HG02884 (cell line): ENCODE measurements around the gene ARL6IP1.
"Not testable (repeated sequence)": the region's sequence is repeated elsewhere in the genome, so short reads cannot be mapped to it uniquely, and the experiment has no call there.

Experiments
- ATAC-seq: cut with Tn5 transposase; IDR thresholded peaks from one replicate; pipeline ENCODE4 v1.9.1; 2021; ENCODE audit warnings: mild to moderate bottlenecking, moderate library complexity; ENCODE audit not compliant: unreplicated experiment

The ARL6IP1 gene

GRCh38 chr16:18800293-18800692 is 1.1 kb downstream of the ARL6IP1 start:
- no peak for ATAC-seq

- ATAC-seq = no peak
These were observed 1.8 kb downstream of the ARL6IP1 start for GRCh38 chr16:18799500-18799899.

- no peak for ATAC-seq
These were observed 3.6 kb downstream of the ARL6IP1 start for GRCh38 chr16:18797746-18798145.

- ATAC-seq = no peak
These were observed 5.0 kb downstream of the ARL6IP1 start for GRCh38 chr16:18796377-18796776.

GRCh38 chr16:18792836-18793433 is 8.4 kb downstream of the ARL6IP1 start:
- ATAC-seq = no peak

DNA sequence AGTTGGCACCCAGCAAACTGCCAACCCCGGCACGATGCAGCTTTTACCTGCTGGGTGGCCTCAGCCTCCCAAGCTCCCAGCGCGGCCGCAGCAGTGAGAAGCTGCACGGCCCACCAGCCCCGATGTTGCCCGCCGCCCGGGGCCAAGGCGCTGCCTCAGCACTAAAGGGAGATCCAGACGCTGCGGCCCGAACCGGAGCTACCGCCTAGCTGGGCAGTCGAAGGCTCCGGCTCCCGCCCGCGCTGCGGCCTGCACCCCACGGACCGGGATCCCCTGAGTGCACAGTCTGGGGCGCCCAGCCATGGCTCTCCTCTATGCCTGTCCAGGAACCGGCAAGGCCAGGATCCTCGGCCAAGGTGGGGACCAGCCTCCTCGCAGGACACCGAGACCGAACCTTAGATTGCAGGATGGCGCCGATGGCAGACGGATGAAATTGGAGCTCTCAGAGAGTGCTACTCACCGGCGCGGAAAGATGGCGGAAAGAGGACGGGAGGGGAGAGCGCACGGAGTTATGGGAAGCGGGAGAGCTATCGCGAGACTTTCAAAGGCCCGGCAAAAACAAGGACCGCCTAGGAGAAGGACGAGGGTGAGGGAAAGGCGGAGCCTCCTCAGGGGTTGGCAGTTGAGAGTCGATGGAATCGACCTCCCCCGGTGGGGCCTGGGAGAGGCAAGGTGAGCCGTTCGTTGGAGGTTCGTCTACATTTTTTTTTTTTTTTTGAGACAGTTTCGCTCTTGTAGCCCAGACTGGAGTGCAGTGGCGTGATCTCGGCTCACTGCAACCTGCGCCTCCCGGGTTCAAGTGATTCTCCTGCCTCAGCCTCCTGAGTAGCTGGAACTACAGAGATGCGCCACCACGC is 11.3 kb downstream of the ARL6IP1 start, which contains the start of gene RPS15A:
Gene RPS15A (minus strand): TSS at position 485 of the 857 bp plus-strand sequence. CDS start 1,221 bp downstream, outside the sequence.
- peak; percentile 79 for ATAC-seq

- no peak for ATAC-seq
These were observed 11.9 kb downstream of the ARL6IP1 start for GRCh38 chr16:18789515-18789849.

DNA sequence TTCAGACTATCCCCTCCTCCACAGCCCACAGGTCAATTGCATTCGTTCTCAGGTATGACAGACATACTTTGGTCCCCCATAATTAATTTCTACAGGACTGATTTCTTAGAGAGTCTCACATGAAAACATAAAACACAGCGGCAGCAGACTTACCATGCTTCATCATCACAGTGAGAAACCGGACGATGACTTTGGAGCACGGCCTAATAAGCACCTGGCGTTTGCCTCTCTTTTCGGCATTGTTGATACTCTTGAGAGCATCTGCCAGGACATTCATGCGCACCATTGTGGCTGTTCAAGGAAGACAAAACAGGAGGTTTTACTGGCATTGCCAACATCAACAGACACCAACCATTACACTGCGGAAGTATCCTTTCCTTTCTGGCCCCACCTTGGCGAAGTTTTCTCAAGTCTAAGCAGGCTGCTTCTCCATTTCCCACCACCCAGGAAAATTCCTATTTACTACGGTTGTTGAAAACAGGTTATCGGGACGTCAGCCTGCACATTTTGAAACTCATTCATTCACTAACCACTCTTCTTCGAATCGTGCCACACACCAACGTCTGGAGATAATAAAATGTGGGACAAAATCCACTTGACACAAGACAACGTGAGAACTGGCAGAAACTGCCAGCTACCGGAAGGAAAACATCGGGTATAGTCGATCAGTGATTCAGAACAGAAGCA is 12.4 kb downstream of the ARL6IP1 start:
- ATAC-seq = no peak

- no peak for ATAC-seq
These were observed 16.3 kb downstream of the ARL6IP1 start for GRCh38 chr16:18784917-18785623.

DNA sequence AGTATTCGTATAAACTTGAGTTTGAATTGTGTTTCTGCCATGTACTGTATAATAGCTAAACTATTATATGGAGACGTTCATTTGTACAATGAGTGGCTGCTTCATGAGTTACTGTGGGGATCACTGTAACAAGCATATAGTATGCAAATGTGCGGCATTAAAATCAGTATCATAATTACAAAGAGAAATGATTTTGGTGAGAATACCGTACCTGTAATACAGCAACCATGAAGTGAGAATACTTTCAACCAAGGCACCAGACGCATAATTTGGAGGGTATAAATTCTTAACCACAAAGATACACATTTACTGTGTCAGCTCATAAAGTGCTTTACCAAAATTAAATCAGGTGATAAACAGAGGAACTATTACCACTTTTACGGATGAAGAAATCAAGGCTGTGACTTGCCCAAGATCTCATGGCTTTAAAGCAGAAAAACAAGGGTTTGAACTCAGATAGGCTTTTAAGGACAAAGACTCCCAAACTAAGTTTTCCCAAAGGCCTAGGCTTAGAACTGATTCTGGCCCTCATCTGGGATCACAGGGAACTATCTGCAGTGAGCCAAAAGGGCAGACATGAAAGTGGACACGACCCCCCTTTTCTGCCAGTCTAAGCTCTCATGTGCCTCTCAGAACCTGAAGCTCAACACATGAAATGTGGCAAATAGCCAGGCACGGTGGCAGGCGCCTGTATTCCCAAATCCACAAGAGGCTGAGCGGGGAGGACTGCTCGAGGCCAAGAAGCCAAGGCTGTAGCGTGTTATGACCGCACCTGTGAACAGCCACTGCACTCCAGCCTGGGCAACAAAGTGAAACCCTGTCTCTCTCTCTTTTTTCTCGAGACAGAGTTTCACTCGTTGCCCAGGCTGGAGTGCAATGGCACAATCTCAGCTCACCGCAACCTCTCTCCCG is 17.7 kb downstream of the ARL6IP1 start:
- ATAC-seq = no peak

DNA sequence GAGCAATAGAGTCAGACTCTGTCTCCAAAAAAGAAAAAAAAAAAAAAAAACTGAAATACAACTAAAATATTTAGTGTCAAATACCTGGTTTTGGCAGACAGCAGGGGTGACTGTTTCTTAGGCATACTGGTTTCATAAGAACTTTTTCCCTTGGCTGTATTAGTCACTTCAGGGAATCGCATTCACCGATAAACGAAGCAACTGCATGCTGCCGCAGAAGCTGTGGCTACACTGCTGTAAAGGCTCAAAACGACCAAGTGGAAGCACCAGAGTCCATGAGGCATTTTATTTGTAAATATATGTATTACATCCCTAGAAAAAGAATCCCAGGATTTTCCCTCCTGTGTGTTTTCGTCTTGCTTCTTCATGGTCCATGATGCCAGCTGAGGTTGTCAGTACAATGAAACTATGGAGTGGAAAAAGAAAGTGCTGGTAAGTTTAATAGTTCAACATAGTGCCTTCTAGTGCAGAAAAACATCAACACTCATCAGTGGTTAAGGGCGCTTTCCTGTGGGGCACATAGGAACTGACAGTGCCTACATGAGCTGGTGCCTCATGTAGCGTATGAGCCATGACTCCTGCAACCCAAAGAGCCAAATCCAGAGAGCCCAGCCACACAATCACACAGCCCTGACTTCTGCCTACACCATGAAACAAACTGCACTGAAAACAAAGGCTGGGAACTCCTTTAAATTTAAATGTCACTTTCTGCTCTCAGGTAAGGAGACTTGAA is 18.5 kb downstream of the ARL6IP1 start:
- ATAC-seq = no peak

DNA sequence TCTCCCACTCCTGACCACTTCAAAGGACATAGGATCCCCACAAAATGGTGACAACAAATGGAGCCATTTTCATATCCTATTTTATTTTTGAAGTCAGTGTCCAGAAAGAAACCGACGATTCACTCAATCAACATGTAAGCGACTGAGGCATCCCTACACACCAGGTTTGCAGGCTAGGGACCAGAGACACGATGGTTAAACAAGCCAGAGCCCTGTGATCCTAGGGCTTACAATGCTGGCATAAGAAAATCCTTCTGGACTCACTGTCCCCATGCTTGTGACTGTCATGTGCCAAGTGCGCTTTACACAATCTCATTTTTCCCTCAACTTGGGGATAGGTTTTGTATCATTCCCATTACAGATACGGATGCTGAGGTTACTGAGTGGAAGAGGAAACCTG is 20.1 kb downstream of the ARL6IP1 start:
- not testable (repeated sequence) for ATAC-seq

- ATAC-seq = not testable (repeated sequence)
These were observed 20.8 kb downstream of the ARL6IP1 start for GRCh38 chr16:18780460-18781026.

DNA sequence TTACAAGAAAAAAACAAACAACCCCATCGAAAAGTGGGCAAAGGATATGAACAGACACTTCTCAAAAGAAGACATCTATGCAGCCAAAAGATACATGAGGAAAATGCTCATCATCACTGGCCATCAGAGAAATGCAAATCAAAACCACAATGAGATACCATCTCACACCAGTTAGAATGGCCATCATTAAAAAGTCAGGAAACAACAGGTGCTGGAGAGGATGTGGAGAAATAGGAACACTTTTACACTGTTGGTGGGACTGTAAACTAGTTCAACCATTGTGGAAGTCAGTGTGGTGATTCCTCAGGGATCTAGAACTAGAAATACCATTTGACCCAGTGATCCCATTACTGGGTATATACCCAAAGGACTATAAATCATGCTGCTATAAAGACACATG is 23.7 kb downstream of the ARL6IP1 start:
- not testable (repeated sequence) for ATAC-seq

GRCh38 chr16:18776334-18776733 is 25.0 kb downstream of the ARL6IP1 start:
- ATAC-seq = not testable (repeated sequence)

GRCh38 chr16:18774651-18775050 is 26.7 kb downstream of the ARL6IP1 start:
- ATAC-seq = not testable (repeated sequence)

- not testable (repeated sequence) for ATAC-seq
These were observed 29.2 kb downstream of the ARL6IP1 start for GRCh38 chr16:18772171-18772570.

DNA sequence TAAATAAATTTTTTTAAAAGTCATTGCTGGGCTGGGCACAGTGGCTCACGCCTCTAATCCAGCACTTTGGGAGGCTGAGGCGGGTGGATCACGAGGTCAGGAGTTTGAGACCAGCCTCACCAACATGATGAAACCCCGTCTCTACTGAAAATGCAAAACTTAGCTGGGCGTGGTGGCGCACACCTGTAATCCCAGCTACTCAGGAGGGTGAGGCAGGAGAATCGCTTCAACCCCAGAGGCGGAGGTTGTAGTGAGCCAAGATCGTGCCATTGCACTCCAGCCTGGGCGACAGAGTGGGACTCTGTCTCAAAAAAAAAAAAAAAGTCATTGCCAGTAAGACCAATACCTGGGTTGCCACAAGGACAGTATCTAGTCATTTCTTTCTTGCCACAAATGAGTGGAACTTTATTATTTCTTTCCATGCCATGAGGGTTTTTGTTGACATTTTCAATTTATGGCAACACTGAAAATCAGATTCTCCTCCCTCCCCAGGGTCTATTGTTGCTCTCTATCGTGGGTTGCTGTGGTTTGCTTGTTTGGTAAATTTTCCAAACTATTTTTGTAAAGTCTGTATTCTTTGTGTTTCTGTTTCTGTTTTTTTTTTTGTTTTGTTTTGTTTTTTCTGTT is 30.9 kb downstream of the ARL6IP1 start:
- not testable (repeated sequence) for ATAC-seq

DNA sequence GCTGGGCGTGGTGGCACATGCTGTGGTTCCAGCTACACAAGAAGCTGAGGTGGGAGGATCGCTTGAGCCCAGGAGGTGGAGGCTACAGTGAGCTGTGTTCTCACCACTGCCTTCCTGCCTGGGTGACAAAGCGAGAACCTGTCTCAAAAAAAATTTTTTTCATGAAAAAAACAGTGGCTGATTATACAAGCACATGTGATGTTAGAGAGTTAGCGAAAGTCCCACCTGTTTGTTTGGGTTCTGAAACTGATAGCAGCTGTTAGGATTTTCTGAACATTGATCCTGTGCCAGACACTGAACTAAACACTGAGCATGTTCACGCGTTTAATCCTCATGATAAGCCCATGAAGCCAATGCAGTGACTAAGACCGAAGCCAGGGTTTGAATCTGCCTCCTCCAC is 34.1 kb downstream of the ARL6IP1 start:
- not testable (repeated sequence) for ATAC-seq
